ENCODE results near the gene KAZN.

KAZN gene

GRCh38 chr1:14972107-14972506, 373.6 kb downstream of the KAZN start:
- TF ChIP-seq GATA2 (IDR thresholded peaks at IDR 0.05; ENCODE audit: low read depth, low read length) (no peak), GATA3 (IDR thresholded peaks at IDR 0.05; ENCODE audit: low read depth, low read length) (no peak)

GRCh38 chr1:14973773-14974172, 375.3 kb downstream of the KAZN start:
- TF ChIP-seq GATA2 (IDR thresholded peaks at IDR 0.05; ENCODE audit: low read depth, low read length) = no peak
- TF ChIP-seq GATA3 (IDR thresholded peaks at IDR 0.05; ENCODE audit: low read depth, low read length) = no peak

GRCh38 chr1:14974361-14974760, 375.9 kb downstream of the KAZN start:
- TF ChIP-seq GATA2 (IDR thresholded peaks at IDR 0.05; ENCODE audit: low read depth, low read length) = no peak
- no peak for TF ChIP-seq GATA3 (IDR thresholded peaks at IDR 0.05; ENCODE audit: low read depth, low read length)

- TF ChIP-seq GATA3 (IDR thresholded peaks at IDR 0.05; ENCODE audit: low read depth, low read length) (no peak), GATA2 (IDR thresholded peaks at IDR 0.05; ENCODE audit: low read depth, low read length) (no peak)
These were observed 376.6 kb downstream of the KAZN start for GRCh38 chr1:14975119-14975518.

- TF ChIP-seq GATA3 (IDR thresholded peaks at IDR 0.05; ENCODE audit: low read depth, low read length) = no peak
- no peak for TF ChIP-seq GATA2 (IDR thresholded peaks at IDR 0.05; ENCODE audit: low read depth, low read length)
These were observed 377.8 kb downstream of the KAZN start for GRCh38 chr1:14976256-14976655.

GRCh38 chr1:14977338-14977931, 378.9 kb downstream of the KAZN start:
- TF ChIP-seq GATA3 (IDR thresholded peaks at IDR 0.05; ENCODE audit: low read depth, low read length) (no peak), GATA2 (IDR thresholded peaks at IDR 0.05; ENCODE audit: low read depth, low read length) (no peak)

- no peak for TF ChIP-seq GATA2 (IDR thresholded peaks at IDR 0.05; ENCODE audit: low read depth, low read length)
- TF ChIP-seq GATA3 (IDR thresholded peaks at IDR 0.05; ENCODE audit: low read depth, low read length) = no peak
These were observed 382.2 kb downstream of the KAZN start for GRCh38 chr1:14980621-14981218.

- TF ChIP-seq GATA3 (IDR thresholded peaks at IDR 0.05; ENCODE audit: low read depth, low read length) = no peak
- TF ChIP-seq GATA2 (IDR thresholded peaks at IDR 0.05; ENCODE audit: low read depth, low read length) = no peak
These were observed 383.5 kb downstream of the KAZN start for GRCh38 chr1:14982029-14982428.

- no peak for TF ChIP-seq GATA2 (IDR thresholded peaks at IDR 0.05; ENCODE audit: low read depth, low read length)
- TF ChIP-seq GATA3 (IDR thresholded peaks at IDR 0.05; ENCODE audit: low read depth, low read length) = no peak
These were observed 384.8 kb downstream of the KAZN start for GRCh38 chr1:14983277-14983676.

- TF ChIP-seq GATA3 (IDR thresholded peaks at IDR 0.05; ENCODE audit: low read depth, low read length) (no peak), GATA2 (IDR thresholded peaks at IDR 0.05; ENCODE audit: low read depth, low read length) (no peak)
These were observed 387.7 kb downstream of the KAZN start for GRCh38 chr1:14986168-14986567.

GRCh38 chr1:14987829-14988603, 389.5 kb downstream of the KAZN start:
- TF ChIP-seq GATA3 (IDR thresholded peaks at IDR 0.05; ENCODE audit: low read depth, low read length) = no peak
- no peak for TF ChIP-seq GATA2 (IDR thresholded peaks at IDR 0.05; ENCODE audit: low read depth, low read length)

- TF ChIP-seq GATA3 (IDR thresholded peaks at IDR 0.05; ENCODE audit: low read depth, low read length) (no peak), GATA2 (IDR thresholded peaks at IDR 0.05; ENCODE audit: low read depth, low read length) (no peak)
These were observed 390.2 kb downstream of the KAZN start for GRCh38 chr1:14988636-14989035.

GRCh38 chr1:14989931-14990728, 391.6 kb downstream of the KAZN start:
- TF ChIP-seq GATA3 (IDR thresholded peaks at IDR 0.05; ENCODE audit: low read depth, low read length) (no peak), GATA2 (IDR thresholded peaks at IDR 0.05; ENCODE audit: low read depth, low read length) (no peak)

- TF ChIP-seq GATA2 (IDR thresholded peaks at IDR 0.05; ENCODE audit: low read depth, low read length) (no peak), GATA3 (IDR thresholded peaks at IDR 0.05; ENCODE audit: low read depth, low read length) (no peak)
These were observed 394.9 kb downstream of the KAZN start for GRCh38 chr1:14993414-14993813.

Data from SH-SY5Y (cell line).